ENCODE measurements around the gene MCEMP1.

The MCEMP1 gene

DNA sequence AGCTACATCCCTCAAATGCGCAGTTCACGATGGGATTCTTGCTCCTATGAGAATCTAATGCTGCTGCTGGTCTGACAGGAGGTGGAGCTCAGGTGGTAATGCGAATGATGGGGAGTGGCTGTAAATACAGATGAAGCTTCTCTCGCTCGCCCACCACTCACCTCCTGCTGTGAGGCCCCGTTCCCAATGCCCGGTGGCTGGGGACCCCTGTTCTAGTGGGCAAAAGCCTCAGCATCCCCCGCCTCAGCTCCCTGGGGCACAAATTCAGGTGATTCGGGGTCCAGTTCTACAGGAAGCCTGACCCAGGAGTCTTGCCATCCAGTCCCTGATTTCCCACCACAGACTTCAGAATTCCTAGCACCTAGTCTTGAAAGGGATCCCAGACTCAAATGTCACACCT, 4.4 kb upstream of the MCEMP1 start:
- peak; percentile 15 for DNase-seq

DNA sequence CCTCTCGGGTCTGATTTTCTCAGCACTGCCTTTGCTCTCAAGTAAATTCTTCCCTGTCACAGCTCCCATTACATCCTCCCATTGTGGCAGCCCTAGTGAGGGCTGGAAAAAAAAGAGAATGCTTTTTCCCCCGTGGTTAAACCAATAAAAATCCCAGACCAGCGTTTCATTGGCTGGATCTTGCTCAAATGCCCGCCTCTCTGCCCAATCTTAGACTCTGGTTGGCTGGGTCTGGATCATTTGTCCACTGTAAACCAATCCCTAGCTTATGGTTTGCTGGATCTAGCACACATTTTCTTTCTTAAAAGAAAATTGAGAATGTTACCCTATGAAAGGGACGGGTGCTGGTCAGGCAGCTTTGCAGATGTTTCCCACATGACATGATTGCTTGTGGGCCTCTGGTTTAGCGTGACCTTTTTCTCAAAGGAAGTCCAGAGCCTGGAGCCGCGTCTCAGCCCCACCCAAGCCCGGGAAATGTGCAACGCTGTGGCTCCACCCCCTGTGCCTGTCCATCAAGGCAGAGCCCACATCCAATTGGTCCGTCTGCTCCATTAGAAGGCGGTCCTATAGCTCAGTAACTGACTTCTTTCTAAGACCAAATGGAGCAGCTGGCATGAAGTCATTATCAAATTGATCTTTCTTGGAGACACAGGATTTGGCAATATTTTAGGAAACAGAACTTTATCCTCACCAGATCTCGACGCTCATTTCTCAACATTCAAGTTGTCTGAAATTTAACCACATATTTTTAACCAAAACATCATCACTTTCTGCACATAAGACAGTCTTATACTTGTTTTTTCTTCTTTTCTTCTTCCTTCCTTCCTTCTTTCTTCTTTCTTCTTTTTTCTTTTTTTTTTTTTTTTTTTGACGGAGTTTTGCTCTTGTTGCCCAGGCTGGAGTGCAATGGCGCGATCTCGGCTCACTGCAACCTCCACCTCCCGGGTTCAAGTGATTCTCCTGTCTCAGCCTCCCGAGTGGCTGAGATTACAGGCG, 2.6 kb upstream of the MCEMP1 start:
- peak; percentile 76 for DNase-seq

DNA sequence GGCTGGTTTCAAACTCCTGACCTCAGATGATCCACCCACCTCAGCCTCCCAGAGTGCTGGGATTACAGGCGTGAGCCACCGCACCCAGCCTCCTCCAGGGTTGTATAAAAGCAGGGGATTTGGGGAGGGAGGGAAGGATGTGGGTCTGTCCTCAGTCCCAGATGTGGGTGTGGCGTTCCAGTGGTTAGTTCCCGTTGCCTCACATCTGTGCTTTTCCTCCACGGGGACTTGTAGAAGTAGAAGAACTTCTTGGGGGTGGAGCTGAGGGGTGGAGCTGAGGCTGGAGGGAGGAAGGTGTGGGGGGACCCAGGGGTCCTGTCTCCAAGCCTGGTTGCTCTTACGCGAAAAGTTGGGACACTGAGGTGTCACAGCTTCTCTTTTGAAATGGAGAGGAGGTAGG, 514 bp upstream of the MCEMP1 start:
- DNase-seq = peak; percentile 36

DNA sequence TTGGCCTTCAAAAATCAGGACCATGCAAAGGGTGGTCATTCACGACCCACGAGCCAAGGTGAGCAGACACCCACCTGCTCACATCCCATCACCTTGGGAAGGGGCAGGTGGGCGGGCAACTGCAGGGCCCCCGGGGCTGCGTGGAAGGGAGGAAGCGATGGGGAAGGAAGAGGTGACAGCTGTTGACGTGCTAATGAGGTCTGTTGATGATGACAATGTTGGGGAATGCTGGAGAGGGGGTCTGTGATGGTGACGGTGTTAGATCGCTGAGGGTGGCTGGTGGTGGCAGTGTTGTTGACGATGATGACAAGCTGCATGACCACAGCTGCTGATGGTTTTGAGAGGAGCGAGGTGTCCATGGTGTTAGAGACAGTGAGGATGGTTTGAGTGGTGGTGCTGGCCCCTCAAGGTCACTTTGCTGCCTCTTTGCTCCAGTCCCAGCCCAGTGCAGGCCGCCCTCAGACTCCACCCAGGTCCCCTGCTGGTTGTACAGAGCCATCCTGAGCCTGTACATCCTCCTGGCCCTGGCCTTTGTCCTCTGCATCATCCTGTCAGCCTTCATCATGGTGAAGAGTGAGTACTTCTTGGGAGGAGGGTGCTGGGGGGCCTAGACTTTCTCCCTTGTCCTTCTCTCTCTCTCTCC, 900 bp downstream of the MCEMP1 start:
- DNase-seq = peak; percentile 51

DNA sequence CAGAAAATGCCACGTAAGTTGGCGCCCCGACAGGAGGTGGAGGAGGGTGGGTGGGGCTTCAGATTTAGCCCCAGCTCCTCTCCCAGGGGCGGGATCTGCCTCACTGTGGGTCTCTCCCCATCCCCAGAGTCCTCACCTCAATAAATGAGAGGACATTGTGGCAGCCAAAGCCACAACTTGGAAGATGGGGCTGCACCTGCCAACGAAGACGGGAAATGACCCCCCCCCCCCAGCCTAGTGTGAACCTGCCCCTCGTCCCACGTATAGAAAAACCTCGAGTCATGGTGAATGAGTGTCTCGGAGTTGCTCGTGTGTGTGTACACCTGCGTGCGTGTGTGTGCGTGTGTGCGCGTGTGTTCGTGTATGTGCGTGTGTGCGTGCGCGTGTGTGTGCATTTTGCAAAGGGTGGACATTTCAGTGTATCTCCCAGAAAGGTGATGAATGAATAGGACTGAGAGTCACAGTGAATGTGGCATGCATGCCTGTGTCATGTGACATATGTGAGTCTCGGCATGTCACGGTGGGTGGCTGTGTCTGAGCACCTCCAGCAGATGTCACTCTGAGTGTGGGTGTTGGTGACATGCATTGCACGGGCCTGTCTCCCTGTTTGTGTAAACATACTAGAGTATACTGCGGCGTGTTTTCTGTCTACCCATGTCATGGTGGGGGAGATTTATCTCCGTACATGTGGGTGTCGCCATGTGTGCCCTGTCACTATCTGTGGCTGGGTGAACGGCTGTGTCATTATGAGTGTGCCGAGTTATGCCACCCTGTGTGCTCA, 2.3 kb downstream of the MCEMP1 start:
- DNase-seq = peak; percentile 82

DNA sequence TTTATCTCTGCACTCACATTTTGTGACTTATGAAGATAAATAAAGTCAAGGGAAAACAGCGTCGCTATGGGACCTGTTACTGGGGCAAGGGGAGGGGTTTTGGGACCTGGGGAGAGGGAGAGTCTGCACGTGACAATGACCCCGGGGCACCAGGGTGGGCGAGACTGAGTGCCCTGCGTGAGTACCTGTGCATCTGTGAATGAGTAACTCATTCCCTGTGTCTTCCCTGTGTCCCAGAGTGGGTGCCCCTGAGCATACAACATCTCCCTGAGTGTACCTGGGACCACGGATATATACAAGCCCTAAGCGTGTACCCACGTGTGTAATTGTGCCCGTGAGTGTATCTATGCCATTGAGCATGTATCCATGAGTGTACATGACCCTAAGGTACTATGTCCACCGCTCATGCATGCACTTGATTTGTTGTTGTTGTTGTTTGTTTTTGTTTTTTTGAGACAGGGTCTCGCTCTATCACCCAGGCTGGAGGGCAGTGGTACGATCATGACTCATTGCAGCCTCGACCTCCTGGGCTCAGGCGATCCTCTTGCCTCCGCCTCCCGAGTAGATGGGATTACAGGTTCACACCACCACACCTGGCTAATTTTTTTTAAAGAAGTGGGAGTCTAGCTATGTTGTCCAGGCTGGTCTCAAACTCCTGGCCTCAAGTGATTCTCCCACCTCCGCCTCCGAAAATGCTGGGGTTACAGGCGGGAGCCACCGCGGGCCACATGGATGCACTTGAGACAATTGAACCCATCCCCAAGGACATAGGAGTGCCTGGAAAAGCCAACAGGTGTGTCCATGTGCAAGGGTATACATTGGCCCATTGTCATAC, 3.1 kb downstream of the MCEMP1 start:
- DNase-seq = peak; percentile 13

DNA sequence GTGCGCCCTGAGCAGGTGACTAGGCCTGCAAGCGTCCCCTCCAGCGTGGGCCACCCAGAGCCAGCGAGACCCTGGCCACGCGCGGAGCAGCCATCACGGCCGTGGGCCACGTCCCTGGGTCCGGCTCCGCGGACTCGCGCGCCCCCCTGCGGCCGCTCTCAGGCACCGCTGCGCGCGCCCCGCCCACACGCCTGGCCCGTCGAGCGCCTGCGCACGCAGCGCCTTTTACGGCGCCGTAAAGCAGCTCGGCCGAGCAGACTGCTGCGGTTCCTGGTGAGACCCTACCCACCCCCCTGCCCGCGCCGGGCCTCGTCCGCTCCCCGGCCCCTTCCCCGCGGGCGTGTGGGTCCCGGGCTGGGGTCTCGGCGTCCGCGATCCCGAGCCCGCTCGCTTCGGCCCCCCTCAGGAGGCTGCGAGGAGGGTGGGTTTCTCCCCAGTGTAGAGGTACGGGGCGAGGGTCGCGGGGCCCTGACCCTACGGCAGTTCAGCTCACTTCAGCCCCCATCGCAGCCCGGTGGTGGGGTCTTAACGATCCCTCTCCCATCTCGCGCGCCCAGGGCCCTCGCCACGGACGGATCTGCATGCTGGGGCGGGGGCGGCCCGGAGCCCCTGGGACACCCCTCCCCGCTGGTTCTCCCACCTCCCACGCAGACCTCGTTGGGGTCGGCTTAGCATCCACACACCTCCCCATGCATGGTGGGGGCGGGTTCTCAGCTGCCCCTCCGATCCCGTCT, 3.9 kb downstream of the MCEMP1 start, which contains the start of gene TRAPPC5:
Gene TRAPPC5 (plus strand): TSS at position 228 of the 734 bp plus-strand sequence. CDS start 1,421 bp downstream, outside the sequence.
- peak; percentile 90 for DNase-seq

DNA sequence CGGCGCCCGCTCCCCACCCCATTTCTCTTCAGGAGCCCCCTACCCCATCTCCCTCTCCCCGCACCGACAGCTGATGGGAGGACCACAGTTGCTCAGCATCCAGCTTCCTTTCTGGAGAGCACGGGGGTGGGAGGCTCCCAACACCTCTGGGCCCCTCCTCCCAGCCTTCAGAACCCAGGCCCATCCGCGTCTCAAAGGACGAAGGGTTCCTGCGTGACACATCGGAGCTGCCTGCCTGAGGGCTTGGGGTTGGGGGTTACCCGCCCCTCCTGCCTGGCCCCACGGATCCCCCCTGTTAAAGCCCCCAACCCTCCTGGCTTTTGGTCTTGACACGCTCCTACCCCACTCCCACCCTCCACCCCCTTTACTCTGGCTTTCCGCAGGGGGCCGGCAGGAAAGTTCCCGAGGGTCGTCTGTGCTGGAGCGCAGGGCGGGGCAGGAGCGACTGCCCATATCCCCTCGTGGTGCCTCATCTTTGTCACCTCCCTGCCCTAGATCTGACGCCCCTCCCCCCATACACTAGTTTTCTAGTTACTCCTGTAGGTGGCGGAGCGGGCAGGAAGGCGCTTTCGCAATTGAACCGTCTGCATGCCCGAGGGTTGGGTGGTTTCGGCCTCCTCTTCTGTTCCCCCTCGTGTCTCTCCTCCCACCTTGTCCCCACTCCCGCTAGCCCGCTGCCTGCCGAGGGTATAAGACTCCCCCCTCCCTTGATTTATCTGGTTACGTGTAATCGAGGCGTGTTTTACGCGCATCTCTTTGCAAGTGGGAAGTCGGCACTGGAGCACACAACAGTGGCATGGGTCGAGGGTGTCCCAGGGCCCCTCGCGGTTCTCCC, 4.7 kb downstream of the MCEMP1 start:
- peak; percentile 89 for DNase-seq

DNA sequence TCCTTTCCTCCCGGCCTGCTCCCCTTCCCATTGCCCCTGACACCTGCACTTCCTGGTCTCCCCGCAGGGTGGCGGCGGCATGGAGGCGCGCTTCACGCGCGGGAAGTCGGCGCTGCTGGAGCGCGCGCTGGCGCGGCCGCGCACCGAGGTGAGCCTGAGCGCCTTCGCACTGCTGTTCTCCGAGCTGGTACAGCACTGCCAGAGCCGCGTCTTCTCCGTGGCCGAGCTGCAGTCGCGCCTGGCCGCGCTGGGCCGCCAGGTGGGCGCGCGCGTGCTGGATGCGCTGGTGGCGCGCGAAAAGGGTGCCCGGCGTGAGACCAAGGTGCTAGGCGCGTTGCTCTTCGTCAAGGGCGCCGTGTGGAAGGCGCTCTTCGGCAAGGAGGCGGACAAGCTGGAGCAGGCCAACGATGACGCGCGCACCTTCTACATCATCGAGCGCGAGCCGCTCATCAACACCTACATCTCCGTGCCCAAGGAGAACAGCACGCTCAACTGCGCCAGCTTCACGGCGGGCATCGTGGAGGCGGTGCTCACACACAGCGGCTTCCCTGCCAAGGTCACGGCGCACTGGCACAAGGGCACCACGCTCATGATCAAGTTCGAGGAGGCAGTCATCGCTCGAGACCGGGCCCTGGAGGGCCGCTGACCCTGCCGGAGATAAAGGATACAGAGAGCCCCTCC, 5.4 kb downstream of the MCEMP1 start:
- no peak for DNase-seq

DNA sequence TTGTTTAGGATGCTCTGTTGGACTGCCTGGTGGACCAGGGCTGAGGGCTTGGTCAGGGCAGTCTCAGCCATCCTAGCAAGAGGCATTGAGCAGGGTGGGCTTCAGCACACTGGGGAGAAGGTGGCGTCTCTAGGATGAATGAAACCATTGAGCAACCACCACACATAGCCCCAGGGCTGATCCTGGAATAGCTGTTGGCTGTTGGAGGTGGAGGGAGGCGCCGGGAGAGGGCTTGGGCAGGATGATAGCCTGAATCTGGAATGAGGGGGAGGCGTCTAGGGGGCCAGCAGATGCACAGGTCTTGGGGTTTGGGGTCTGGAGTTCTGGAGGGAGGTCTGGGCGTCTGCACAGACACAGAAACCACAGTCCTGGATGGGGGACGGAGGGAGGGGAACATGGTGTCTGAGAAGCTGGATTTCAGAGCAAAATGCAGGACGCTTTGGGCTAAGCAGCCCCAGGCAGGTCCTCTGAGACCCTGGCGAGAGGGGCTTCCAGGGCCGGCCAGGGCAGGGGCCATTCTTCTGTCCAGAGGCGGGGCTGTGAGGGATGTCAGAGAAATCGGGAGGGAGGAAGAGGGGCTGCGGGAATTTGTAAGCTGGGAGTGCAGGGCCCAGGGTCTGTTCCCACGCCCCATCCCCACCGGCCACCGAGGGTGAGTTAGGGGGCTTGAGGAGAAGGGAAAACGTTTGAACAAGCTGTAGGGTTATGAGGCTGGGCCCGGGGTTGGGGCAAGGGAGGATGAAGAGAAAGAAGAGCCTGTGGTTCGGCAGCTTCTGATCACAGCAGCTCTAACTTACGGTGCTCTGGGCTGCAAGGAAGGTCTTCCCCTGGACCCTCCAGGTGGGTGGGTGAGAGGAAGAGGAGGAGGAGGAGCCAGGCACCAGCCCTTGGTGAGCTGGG, 8.9 kb downstream of the MCEMP1 start:
- no peak for DNase-seq

DNA sequence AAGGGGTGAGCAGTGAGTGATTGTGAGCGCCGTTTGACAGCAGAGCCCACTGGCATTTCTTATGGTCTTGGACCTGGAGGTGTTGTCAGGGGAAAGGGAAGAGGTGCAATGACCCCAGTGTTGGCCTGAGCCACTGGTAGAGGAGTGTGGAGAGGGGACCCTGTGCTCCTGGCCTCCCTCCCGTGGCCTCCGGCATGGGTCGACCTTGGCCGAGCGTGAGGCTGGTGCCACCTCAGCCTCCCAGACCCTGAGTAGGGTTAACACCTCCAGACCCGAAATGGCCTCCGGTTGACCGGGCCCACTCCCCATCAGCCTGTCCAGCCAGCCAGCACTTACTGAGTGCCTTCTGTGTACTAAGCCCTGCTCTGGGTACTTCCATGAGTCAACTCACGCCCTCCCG, 10.3 kb downstream of the MCEMP1 start:
- no peak for DNase-seq

DNA sequence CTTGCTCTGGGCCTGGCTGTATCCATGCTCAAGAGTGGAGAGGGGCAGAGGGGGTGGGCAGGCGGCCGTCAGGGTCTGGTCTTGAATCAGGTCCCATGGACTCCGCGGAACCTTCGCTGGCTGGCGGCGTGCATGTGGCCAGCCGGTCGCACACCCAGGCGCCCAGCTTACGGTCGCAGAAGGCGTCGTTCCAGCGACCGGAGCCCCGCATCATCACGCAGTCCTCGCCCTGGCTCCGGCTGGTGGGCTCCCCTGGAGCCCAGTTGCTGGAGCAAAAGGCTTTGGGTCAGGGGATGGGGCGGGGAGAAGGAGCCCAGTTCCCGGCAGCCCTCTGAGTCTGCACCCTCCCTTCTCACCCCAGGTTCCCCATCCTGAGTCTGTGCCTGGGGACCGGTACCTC, 12.3 kb downstream of the MCEMP1 start:
- no peak for DNase-seq

DNA sequence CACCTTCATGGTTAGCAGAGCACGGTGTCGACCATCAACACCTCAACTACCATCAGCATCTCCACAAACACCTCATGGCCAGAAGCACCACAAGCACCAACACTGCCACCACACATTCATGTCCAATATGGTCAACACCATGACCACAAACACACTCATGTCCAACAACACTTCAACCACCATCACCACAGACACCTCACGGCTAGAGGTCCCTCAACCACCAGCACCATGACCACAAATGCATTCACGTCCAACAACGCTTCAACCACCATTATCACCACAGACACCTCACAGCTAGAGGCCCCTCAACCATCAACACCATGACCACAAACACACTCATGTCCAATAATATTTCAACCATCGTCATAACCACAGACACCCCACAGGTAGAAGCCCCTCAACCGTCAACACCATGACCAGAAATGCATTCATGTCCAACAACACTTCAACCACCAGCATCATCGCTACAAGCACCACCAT, 13.9 kb downstream of the MCEMP1 start:
- DNase-seq = peak; percentile 41

DNA sequence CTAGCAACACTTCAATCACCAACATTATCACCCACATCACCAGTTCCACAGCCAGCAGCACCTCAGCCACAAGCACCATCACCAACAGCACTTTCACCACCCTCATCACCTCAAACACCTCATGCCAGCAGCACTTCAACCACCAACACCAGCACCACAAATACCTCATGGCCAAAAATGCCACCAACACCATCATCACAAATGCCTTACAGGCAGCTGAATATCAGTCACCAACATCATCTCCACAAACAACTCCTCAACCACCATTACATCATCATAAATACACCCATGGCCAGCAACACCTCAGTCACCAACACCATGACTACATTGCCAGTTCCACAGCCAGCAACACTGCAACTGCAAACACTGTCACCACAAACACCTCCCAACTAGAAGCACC, 14.6 kb downstream of the MCEMP1 start:
- DNase-seq = peak; percentile 34

DNA sequence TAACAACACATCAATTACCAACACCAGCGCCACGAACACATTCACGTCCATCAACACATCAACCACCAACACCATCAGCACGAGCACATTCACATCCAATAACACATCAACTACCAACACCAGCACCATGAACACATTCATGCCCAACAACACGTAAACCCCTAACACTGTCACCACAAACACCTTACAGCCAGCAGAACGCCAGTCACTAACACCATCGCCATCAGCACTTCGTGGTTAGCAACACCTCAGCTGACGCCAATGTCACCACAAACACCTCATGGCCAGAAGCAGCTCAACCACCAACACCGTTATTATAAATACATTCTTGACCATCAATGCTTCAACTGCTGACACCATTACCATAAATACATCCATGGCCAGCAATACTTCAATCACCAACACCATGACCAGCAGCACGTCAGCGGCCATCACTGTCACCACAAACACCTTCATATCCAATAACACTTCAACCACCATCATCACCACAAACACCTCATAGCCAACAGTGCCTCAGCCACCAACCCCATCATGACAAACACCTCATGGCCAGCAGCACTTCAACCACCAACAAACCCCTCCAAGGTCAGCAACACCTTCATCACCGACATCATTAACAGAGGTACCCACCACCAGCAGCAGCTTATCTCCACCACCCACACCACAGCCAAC, 15.7 kb downstream of the MCEMP1 start:
- DNase-seq = peak; percentile 65

DNA sequence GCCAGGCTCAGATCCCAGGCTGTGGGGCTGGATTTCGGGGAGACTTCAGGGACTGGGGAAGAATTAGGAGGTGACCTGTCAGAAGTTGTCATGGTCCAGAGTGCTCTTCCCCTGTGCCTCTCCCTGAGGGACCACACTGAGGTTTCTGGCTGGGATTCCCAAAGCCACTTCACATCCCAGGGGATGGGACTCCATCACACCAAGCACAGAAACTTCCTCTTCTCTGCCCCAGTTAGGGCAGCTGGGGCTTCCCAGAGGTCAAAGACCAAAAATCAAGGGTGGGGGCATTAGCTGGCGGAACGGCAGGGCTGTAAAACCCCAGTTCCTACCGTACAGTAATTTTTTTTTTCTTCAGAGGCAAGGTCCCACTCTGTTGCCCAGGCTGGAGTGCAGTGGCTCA, 17.6 kb downstream of the MCEMP1 start:
- peak; percentile 42 for DNase-seq

DNA sequence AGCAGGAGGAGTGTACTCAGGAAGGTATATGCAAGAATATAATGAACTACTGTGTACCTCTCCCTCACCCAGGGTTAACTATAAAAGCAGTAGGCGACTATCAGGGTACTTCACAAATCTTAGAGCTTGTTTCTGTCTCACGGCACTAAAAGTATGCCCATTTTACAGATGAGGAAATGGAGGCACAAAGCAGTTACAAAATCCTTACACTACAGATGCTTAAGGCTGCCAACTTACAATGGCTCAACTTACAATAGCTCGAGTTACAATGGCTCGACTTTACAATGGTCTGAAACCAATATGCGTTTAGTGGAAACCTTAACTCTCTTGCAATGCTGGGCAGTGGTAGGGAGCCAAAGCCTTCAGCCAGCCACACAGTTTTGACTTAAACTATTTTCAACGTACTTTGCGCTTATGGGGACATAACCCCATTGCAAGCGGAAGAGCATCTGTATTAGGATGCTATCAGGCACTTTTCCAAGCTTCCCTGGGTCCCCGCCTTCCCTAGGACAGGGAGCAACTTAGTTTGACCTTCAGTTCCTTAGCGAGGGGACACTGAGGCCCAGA, 20.9 kb downstream of the MCEMP1 start:
- no peak for DNase-seq

DNA sequence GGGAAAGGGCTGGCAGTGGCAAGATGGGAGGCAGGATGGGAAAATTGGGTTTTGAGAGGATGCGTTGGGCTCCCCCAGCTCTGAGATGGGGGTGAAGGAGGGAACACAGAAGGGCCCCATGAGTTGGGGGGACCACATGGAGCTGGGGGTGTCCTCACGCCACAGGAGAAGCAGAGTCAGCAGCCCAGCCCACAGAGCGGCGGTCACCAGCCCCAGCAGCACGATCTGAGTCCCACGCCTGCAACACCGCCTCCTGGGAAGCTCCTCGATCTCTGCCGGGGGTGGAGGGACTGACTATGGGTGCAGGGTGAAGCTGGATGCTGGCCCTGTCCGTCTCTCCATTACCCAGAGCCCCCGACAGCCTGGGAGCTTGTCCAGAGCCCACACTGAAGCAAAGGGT, 21.7 kb downstream of the MCEMP1 start:
- DNase-seq = no peak
